SK-N-SH (cell line): ENCODE data around the gene FAM240A. TPM values are rescaled to one million over a fixed set of nuclear protein-coding genes. Genes with fewer than 3 reads are reported as not detected.
A peak's percentile ranks its signal among the peaks of the same experiment; 100 is the strongest.

ENCODE experiments used
- CTCF ChIA-PET: fragments of 300-600, 350-600 bp; formaldehyde crosslinking; extraction: SDS; loops from one replicate; lab custom pipeline; 2021; lab: Yijun Ruan, JAX
- POLR2A ChIA-PET: fragments of 350-600 bp; sonication (Branson Sonifier 250); formaldehyde crosslinking; extraction: SDS; loops from one replicate; lab custom pipeline; 2020; ENCODE audit warnings: antibody characterized with exemption, inconsistent platforms; lab: Yijun Ruan, JAX
- DNase-seq: peaks from one replicate; pipeline ENCODE4 v3.0.0; 2012
- H2AFZ ChIP-seq: fragments of 200-600 bp; sonication (generic); 2 replicates; pipeline ENCODE4 v1.8.1; 2016; ENCODE audit warnings: antibody characterized with exemption, mild to moderate bottlenecking, low read depth
- H3F3A ChIP-seq: fragments of 200-600 bp; sonication (generic); replicated peaks from 2 replicates; pipeline ENCODE3; 2016; ENCODE audit warnings: antibody characterized with exemption, mild to moderate bottlenecking; ENCODE audit not compliant: insufficient read depth
- H3K27ac ChIP-seq, 2 experiments: fragments of 200-500 bp in 1 of 2; fragments of 200-600 bp in 1 of 2; sonication (Bioruptor generic) in 1 of 2; sonication (generic), shearing (Covaris generic) in 1 of 2; 2 replicates each; pipeline versions ENCODE4 v1.5.1 to v1.6.1; 2014 to 2016; ENCODE audit warnings: low read depth in 2 of 2, inconsistent platforms in 1 of 2, low read length in 1 of 2, mild to moderate bottlenecking in 1 of 2, mixed read lengths in 1 of 2
- H3K27me3 ChIP-seq: fragments of 200-600 bp; sonication (generic), shearing (Covaris generic); 2 replicates; pipeline ENCODE4 v1.6.1; 2016; ENCODE audit warnings: mixed run types; ENCODE audit not compliant: insufficient read depth
- H3K36me3 ChIP-seq, 2 experiments: fragments of 200-500 bp in 1 of 2; fragments of 200-600 bp in 1 of 2; sonication (Bioruptor generic) in 1 of 2; sonication (generic) in 1 of 2; replicated peaks in 1 of 2; 2 replicates each; pipeline versions ENCODE3 to v1.5.1; 2014 to 2016; ENCODE audit warnings: low read length in 1 of 2, mild to moderate bottlenecking in 1 of 2; ENCODE audit not compliant: insufficient read depth in 2 of 2, control insufficient read depth in 1 of 2
- H3K4me1 ChIP-seq, 2 experiments: fragments of 200-500 bp in 1 of 2; fragments of 200-600 bp in 1 of 2; sonication (Bioruptor generic) in 1 of 2; sonication (generic), shearing (Covaris generic) in 1 of 2; 2 replicates each; pipeline versions ENCODE4 v1.5.1 to v1.6.1; 2014 to 2016; ENCODE audit warnings: low read depth in 1 of 2, low read length in 1 of 2, mixed run types in 1 of 2; ENCODE audit not compliant: insufficient read depth in 2 of 2, control insufficient read depth in 1 of 2
- H3K4me2 ChIP-seq: fragments of 200-600 bp; sonication (generic), shearing (Covaris generic); 2 replicates; pipeline ENCODE4 v1.6.1; 2017; ENCODE audit warnings: mixed run types
- H3K4me3 ChIP-seq, 2 experiments: fragments of 200-500 bp in 1 of 2; fragments of 200-600 bp in 1 of 2; sonication (Bioruptor generic) in 1 of 2; sonication (generic), shearing (Covaris generic) in 1 of 2; 2 replicates each; pipeline versions ENCODE4 v1.5.1 to v1.8.1; 2014 to 2016; ENCODE audit warnings: low read depth in 2 of 2, inconsistent platforms in 1 of 2, low read length in 1 of 2, mild to moderate bottlenecking in 1 of 2, mixed read lengths in 1 of 2, moderate library complexity in 1 of 2
- H3K79me2 ChIP-seq: fragments of 200-600 bp; sonication (generic); 2 replicates; pipeline ENCODE4 v1.8.1; 2017; ENCODE audit warnings: mild to moderate bottlenecking; ENCODE audit not compliant: insufficient read depth
- H3K9ac ChIP-seq: fragments of 200-600 bp; sonication (generic); 2 replicates; pipeline ENCODE4 v1.6.1; 2017; ENCODE audit warnings: mixed run types
- H3K9me2 ChIP-seq: fragments of 200-600 bp; sonication (generic); 2 replicates; pipeline ENCODE4 v1.6.1; 2017; ENCODE audit warnings: mixed run types
- H3K9me3 ChIP-seq: fragments of 200-600 bp; sonication (generic); 2 replicates; pipeline ENCODE4 v1.6.1; 2017; ENCODE audit warnings: mixed run types, mild to moderate bottlenecking, moderate library complexity
- H4K20me1 ChIP-seq: fragments of 200-600 bp; sonication (generic); 2 replicates; pipeline ENCODE4 v1.6.1; 2017; ENCODE audit warnings: mild to moderate bottlenecking, mixed run types; ENCODE audit not compliant: insufficient read depth
- ELF1 ChIP-seq: IDR thresholded peaks from 2 replicates; pipeline ENCODE4 v1.4.0; 2012
- EZH2phosphoT487 ChIP-seq: fragments of 200-600 bp; sonication (generic); IDR thresholded peaks from 2 replicates; pipeline ENCODE4 v1.6.1; 2017; ENCODE audit warnings: low read depth, mixed run types, mild to moderate bottlenecking, antibody characterized with exemption, moderate library complexity, borderline replicate concordance
- IRF3 ChIP-seq: fragments of 150-350 bp; IDR thresholded peaks from 2 replicates; pipeline ENCODE4 v1.6.1; 2016; ENCODE audit warnings: mild to moderate bottlenecking, low read depth, low read length
- JUND ChIP-seq: IDR thresholded peaks from 2 replicates; pipeline ENCODE4 v1.4.0; 2012
- RCOR1 ChIP-seq: fragments of 150-350 bp; IDR thresholded peaks from 2 replicates; pipeline ENCODE4 v1.6.1; 2017; ENCODE audit warnings: antibody characterized with exemption, low read length
- SMC3 ChIP-seq: IDR thresholded peaks from 2 replicates; pipeline ENCODE4 v1.6.1; 2012; ENCODE audit warnings: low read depth, low read length, improper control_type of control experiment
- USF1 ChIP-seq: IDR thresholded peaks from 2 replicates; pipeline ENCODE4 v1.4.0; 2012; ENCODE audit warnings: low read depth, borderline replicate concordance
- YY1 ChIP-seq: IDR thresholded peaks from 2 replicates; pipeline ENCODE4 v1.4.0; 2012; ENCODE audit warnings: low read depth, mild to moderate bottlenecking
- WGBS: methylation state at CpG from one replicate; pipeline ENCODE4 v1.1.6; 2017; ENCODE audit warnings: low lambda C conversion rate; 5-methylcytosine and 5-hydroxymethylcytosine counted together
- polyA plus RNA-seq, 3 experiments: library from polyadenylated mRNA; depleted of rRNA; stranded (reverse); fragments of >200 nt; gene quantifications; 2 replicates each; pipeline ENCODE4 v1.2.3, GENCODE V29; 2012
- small RNA-seq, 7 experiments: library from RNA; depleted of rRNA; stranded (forward); fragments of <200 nt; gene quantifications; one replicate each; pipeline ENCODE3, GENCODE V24; 2012
- TF ChIP-seq, protein P1 (sequence below): fragments of 150-350 bp; IDR thresholded peaks from 2 replicates; pipeline ENCODE4 v1.6.1; 2017; ENCODE audit warnings: antibody characterized with exemption, low read length, low read depth, borderline replicate concordance

FAM240A gene
- polyA plus RNA-seq, 1 of the 3 experiments (the other 2 are of a cell fraction), result not detected

DNA sequence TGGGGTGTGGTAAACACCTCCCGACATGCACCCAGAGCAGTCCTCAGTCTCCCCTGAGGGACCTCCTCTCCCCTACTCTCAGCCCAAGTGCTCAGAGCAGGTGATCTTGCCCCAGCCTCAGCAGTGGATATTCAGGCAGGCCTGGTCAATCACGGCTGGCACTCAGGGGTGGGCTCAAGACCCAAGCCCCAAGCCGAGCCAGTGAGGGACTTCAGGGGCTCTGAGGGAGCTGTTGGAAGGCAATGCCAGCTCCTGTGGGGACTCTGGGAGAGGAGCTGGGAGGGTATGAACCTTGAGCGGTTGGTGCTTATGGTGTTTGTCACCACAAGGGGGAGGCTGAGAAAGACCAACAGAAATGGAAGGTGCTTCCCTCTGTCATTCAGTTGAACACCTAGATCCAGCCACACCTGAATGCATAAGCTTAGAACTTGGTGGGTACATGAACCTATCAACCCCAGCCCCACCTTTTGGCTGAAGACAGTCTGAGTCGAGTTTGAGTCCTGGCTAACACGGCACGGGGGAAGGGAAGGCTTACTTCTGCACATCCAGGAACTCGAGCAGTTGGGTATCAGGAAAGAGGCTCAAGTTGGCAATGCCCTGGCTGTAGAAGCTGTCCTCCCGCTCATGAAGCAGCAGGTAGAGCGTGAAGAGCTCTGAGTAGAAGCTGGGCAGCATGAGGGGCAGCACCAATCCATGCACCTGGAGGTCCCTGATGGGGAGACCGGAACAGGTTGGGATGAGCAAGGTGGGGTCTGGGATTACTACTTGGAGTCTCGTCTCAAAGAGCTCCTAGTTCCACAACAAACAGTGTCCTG lies 61.9 kb downstream of the FAM240A start:
- H3K27ac ChIP-seq, result no peak overlapping the region
- H4K20me1 ChIP-seq, result no peaks in the 10 kb centered on the region
- no peak overlapping the region for H3K4me3 ChIP-seq
- H3K4me1 ChIP-seq, result peaks cover 0 to 9% of the 10 kb centered on the region in 2 experiments; a peak in 1 of 4 replicates
- POLR2A ChIA-PET, result no interaction called here
- H3F3A ChIP-seq, result no peaks in the 10 kb centered on the region
- H3K9me2 ChIP-seq, result no peaks in the 10 kb centered on the region
- WGBS, result 52% methylated on average over 3 of the region's 12 CpGs
- H3K4me2 ChIP-seq, result no peak overlapping the region
- H3K79me2 ChIP-seq, result no peaks in the 10 kb centered on the region
- CTCF ChIA-PET, result interaction anchor here (0.6 to 1.6 kb wide), 5 partner anchors 10 to 256 kb away, joined by 3 to 7 read pairs (median 3); no protein-coding TSS in a partner anchor
- H3K9ac ChIP-seq, result no peak overlapping the region
- no peaks in the 10 kb centered on the region for H3K27me3 ChIP-seq
- no peak for DNase-seq
- TF ChIP-seq JUND, result no peak
- 0 out of 2 replicates have a peak, but pooled peaks have one; percentile 6 for TF ChIP-seq SMC3
- TF ChIP-seq IRF3, result no peak
- TF ChIP-seq YY1, result no peak
- TF ChIP-seq RCOR1, result no peak
- TF ChIP-seq ELF1, result no peak
- TF ChIP-seq, all 33 proteins: peak for 1
- no peaks in the 10 kb centered on the region for H3K36me3 ChIP-seq
- no peak overlapping the region for H2AFZ ChIP-seq
- H3K9me3 ChIP-seq, result no peaks in the 10 kb centered on the region

GRCh38 chr3:46675426-46675825 lies 63.1 kb downstream of the FAM240A start:
- H3K4me2 ChIP-seq, result no peak overlapping the region
- ChIA-PET CTCF (interaction anchor here (1.4 to 1.5 kb wide), 3 partner anchors 24 to 234 kb away, joined by 3 to 4 read pairs (median 3); no protein-coding TSS in a partner anchor), POLR2A (no interaction called here)
- WGBS, result 58% methylated on average over 3 of the region's 6 CpGs
- H3K79me2 ChIP-seq, result no peaks in the 10 kb centered on the region
- no peaks in the 10 kb centered on the region for H3F3A ChIP-seq
- H3K9me2 ChIP-seq, result no peaks in the 10 kb centered on the region
- no peaks in the 10 kb centered on the region for H3K36me3 ChIP-seq
- no peak overlapping the region for H3K9ac ChIP-seq
- no peaks in the 10 kb centered on the region for H3K9me3 ChIP-seq
- TF ChIP-seq, protein P1, sequence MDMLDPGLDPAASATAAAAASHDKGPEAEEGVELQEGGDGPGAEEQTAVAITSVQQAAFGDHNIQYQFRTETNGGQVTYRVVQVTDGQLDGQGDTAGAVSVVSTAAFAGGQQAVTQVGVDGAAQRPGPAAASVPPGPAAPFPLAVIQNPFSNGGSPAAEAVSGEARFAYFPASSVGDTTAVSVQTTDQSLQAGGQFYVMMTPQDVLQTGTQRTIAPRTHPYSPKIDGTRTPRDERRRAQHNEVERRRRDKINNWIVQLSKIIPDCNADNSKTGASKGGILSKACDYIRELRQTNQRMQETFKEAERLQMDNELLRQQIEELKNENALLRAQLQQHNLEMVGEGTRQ, result no peak
- TF ChIP-seq USF1 (no peak), EZH2phosphoT487 (no peak)
- H3K27me3 ChIP-seq, result no peaks in the 10 kb centered on the region
- no peak for DNase-seq
- no peaks in the 10 kb centered on the region for H4K20me1 ChIP-seq
- H2AFZ ChIP-seq, result no peak overlapping the region
- H3K4me3 ChIP-seq, result no peak overlapping the region
- H3K27ac ChIP-seq, result no peak overlapping the region
- peaks cover 0 to 9% of the 10 kb centered on the region in 2 experiments; a peak in 1 of 4 replicates for H3K4me1 ChIP-seq

Small RNA genes within 50 kb of the gene (small RNA-seq; reads per million reads assigned to genes)
- 0 reads per million in 7 experiments for gene RF00591

Other genes starting within 250 kb of the FAM240A start
- gene CCR5, start 241.6 kb upstream of the FAM240A start, polyA plus RNA-seq (2012; rRNA removed), result not detected in 2 replicates
- not detected in 2 replicates for gene CCRL2, start 205.3 kb upstream of the FAM240A start, polyA plus RNA-seq (2012; rRNA removed)
- not detected in 2 replicates for gene LTF, start 147.6 kb upstream of the FAM240A start, polyA plus RNA-seq (2012; rRNA removed)
- gene RTP3, start 114.5 kb upstream of the FAM240A start, polyA plus RNA-seq (2012; rRNA removed), result not detected in 2 replicates
- gene LRRC2, start 46.2 kb upstream of the FAM240A start, polyA plus RNA-seq (2012; rRNA removed), result 0.13 and 0.23 TPM in 2 replicates
- gene ALS2CL, start 81.2 kb downstream of the FAM240A start, polyA plus RNA-seq (2012; rRNA removed), result 0.18 and 0.58 TPM in 2 replicates
- gene TMIE, start 88.9 kb downstream of the FAM240A start, polyA plus RNA-seq (2012; rRNA removed), result 0.03 and 0.10 TPM in 2 replicates
- gene PRSS50, start 105.3 kb downstream of the FAM240A start, polyA plus RNA-seq (2012; rRNA removed), result not detected in 2 replicates